HG02610 (cell line): ENCODE measurements around the gene HOXB9.

Source experiments
- ATAC-seq: cut with Tn5 transposase; IDR thresholded peaks from one replicate; pipeline ENCODE4 v1.9.1; 2021; ENCODE audit warnings: mild to moderate bottlenecking, moderate library complexity; ENCODE audit not compliant: unreplicated experiment

Gene HOXB9

DNA sequence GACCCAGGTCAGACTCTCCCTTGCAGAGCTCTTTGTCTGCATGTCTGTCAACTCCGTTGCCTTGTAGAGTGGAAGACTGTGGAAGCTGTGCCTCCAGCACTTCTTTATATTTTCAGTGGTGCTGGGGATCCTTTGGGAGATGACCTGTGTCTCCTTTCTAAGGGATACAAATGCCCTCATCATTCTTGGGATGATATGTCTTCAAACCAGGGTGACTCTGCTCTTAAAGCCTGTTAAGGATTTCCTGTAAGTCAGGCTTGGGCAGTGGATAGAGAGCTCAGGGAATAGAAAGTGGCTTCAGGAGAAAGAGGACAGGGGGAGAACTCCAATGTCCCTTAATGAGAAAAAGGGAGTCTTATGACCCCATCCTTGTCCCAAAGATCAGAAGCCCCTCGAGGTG is 37.6 kb downstream of the HOXB9 start:
- no peak for ATAC-seq

DNA sequence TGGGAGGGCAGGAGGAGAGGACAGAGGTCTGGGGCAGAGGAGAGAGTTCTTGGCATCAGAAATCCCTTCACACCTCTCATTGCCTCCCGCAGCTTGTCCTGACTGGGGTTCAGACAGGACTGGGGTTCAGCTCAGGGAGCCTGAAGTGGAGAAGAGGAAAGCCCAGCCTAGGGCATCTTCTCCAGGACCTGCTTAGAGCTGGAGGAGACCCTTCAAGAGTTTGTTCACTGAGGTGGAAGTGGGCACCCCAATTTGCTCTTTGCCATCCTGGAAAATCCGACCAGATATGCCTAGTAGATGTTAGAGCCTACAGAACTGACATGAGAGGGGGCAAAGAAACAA is 38.1 kb downstream of the HOXB9 start:
- no peak for ATAC-seq

DNA sequence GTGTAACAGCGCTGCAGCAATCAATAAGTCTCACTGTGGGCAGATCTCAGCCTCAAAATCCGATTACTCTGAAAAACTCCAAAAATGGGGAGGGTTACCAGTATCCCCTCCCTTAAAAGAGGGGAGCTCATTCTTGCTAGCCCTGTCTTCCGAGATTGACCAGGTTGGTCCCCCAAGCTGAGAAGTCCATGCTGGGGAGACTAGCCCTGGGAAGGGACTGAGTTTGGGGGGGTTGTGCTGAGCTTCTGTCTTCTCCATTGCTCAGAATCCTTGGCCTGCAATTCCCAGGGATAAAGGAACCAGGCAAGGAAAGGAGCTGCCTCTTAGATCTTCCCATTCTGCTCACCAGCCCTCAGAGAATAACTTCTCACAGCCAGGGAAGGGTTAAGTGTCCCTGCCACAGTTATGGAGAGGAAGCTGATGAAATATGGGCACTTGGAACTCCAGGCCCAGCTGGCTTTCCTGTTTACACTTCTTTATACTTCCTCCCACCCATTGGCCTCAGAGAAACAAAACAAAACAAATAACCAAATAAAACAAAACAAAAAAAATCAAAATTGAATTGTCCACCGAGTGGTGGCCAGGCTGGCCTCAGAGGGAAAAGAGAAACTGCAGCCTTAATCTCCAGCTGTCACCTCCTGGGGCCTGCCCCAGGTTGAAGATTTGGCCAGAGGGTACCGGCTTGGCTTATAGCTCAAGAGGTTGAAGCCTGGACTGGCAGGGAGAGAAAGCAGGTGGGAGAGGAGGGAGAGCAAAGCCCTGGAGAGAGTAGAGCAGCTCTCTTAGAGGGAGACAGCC is 38.7 kb downstream of the HOXB9 start:
- ATAC-seq = no peak

DNA sequence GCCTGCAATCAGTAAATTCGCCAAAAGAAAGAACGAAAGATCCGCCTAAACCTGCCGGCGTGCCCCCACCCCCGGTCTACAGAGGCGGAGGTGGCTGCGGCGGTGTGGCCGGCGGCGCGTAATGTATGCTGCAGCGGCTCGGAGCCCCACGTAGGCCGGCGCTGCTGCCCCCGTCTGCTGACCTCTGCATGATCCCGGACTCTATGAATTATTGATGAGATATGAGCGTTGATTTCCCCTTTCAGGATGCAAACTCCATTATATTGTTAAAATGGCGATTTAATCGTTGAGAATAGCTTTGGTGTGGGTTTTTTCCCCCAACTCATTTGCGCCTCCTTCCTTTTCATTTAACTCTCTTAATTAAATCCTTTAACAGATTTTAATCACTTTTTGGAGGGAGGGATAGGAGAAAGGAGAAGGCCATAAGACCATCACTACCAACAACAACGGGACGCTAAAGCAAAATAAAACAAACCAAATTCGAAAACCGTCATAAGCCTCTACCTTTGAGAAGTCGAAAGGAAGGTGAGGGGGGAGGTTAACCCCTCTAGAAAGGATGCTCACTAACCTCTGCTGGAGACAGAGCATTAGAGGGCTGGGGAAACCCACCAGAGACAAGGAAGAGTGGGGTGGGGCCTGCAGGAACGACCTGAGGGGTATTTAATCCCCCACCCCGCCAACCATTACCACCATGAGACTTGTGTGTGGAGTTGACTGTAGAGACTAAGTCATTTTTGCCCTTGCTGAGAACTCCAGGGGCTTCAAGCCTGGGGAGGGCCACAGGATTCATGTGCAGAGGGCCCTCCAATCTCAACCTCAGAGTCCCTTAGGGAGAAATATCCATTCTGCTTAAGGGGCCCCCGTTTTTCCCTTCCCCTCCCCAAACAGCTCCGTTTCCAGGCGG is 39.6 kb downstream of the HOXB9 start:
- ATAC-seq = no peak

DNA sequence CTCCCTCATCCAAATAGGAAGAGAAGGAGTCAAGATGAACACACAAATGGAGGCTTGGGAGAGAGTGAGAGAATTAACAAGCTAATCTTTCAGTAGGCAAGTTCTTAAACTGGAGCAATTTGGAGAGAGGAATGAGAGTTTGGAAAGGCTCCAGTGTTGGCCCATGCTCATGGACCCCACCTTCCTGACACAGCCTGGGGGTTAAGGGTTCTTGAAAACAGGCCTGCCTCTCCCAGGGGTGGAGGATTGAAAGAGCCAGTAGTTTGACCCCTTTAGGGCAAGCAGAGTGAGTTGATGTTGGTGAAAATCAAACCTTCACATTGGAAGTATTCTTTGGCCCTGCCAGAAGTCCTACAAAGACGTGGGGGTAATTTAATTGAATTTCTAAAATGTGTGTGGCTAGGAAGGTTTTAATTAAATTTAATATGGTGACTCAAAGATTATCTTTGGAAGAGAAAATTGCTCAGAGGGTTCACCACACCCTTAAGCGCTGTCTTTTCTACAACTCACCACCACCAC is 41.9 kb downstream of the HOXB9 start:
- no peak for ATAC-seq

DNA sequence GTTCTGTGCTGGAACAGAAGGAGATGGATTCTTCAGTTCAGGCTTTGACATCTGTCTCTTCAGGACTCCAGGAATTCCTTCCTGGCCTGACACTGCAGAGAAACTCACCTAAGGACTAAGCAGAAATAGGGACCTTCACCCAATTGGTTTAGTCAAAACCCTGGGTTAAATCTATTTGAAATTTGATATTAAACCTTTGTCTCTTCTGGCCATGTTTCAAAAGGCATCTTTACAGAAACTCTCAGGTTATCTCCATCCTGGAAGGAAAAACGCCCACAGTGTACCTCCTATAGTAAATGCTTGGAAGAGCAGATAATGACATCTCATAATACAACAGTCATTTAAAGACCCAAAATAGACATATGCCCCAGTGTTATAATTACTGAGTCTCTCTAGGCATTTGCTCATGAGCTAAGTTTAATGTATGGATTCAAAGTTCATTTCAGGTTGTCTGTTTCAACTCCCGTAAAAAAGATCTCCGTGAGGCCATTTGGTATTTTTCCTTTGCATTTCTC is 42.4 kb downstream of the HOXB9 start:
- no peak for ATAC-seq

- ATAC-seq = no peak
Observed at GRCh38 chr17:48582750-48583069, 43.4 kb downstream of the HOXB9 start.

- no peak for ATAC-seq
Observed at GRCh38 chr17:48579760-48580554, 46.2 kb downstream of the HOXB9 start.

DNA sequence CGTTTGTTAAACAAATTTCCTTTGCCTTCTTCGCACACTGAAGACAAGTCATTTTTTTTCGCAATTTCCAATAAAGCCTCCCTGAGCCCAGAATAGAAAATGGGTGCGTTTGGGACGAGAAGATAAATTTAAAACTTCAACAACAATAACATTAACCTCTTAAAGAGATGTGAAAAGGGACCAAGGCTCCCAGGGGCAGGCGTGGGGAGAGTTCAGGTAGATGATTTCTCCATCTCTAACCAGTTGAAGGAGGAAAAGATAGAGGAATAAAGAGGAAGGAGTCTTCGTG is 46.7 kb downstream of the HOXB9 start:
- no peak for ATAC-seq

- no peak for ATAC-seq
Observed at GRCh38 chr17:48578616-48579470, 47.3 kb downstream of the HOXB9 start.

DNA sequence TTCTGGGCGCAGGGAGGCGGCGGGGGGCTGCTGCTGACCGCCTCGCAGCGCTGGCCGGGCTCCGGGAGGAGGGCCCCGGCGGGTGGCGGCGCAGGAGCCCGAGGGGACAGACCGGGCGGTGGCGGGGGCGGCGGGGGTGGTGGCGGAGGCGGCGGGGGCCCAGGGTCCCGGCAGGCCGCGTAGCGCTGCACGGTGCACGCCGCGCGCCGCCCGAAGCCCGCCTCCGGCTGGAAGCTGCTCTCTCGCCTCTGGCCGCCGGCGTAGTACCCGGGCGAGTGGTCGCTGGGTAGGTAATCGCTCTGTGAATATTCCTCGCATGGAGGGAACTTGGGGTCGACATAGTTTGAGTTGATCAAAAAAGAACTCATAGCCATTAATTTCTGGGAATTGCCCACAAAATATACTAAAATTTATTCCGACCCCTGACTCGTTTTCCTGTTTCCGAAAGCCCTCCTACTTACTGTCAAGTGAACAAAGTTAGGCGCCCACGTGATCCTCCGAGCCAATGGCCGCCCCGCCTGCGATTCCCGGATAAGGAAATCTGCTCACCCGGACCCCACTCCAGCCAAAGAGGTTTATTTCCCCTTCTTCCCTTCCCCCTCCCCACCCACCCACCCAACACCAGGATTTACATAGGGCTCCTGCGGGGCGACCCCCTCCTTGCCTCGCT is 48.1 kb downstream of the HOXB9 start, which contains the start of gene HOXB4:
TSS of gene HOXB4 (minus strand) at position 405 of the 670 bp plus-strand sequence. CDS start at position 374, 31 bp downstream.
- ATAC-seq = no peak

GRCh38 chr17:48577330-48577945 is 48.7 kb downstream of the HOXB9 start:
- no peak for ATAC-seq

DNA sequence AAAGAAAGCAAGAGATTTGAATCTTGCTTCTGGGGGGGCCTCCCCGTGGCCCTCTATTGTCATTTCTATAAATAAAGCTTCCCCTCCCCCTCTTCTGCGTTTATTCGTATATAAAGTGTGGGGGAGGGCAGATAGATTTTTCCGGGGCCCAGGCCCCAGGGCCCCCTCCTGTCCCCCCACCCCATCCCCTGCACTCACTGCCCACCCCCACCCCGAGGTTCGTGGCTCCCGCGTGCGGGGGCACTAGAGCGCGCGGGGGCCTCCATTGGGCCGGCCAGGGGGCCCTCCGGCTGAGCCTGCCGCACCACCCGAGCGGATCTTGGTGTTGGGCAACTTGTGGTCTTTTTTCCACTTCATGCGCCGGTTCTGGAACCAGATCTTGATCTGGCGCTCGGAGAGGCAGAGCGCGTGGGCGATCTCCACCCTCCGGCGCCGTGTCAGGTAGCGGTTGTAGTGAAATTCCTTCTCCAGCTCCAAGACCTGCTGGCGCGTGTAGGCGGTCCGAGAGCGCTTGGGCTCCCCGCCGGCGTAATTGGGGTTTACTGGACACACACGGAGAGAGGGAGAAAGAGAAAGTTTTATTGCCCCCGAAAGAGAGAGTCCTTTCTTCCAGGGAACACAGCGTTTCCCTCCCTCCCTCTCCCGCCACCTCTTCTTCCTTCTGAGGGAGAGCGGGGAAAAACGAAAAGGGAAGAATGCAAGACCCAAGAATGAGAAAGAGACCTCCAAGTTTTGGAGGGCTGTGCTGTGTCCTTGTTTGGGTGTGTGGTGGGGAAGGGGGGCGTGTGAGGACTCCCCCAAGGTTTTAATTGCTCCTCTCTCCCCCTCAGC is 49.5 kb downstream of the HOXB9 start:
- no peak for ATAC-seq

- no peak for ATAC-seq
Observed at GRCh38 chr17:48575673-48576478, 50.3 kb downstream of the HOXB9 start.

- no peak for ATAC-seq
Observed at GRCh38 chr17:48575066-48575582, 51.0 kb downstream of the HOXB9 start.

DNA sequence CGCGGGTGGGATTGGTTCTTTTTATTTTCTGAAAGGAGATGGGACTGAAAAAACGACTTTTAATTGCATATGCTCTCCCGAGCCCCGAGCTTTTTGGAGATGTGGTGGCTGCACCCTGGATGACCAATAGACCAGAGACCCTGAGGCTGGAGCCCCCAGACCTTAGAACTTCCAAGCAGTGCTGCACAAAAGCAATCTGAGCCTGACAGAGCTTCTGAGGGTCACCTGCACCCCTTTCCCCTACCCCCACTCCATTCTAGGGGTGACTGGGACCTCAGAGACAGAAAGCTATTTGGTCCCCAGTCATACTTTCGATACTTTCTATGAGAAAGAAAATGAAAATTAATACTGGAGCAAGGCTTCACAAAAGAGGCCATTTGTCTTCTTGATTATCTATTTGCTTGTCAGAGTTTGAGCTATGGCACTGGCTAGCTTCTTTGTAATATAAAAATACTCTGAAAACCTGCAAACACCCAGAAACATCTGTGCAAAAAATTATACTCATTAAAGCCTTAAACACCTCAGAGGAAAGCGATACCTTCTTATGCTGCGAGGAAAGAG is 51.6 kb downstream of the HOXB9 start:
- ATAC-seq = no peak

- no peak for ATAC-seq
Observed at GRCh38 chr17:48571826-48572417, 54.2 kb downstream of the HOXB9 start.
